HEK293 (cell line): Measurements from ENCODE around the gene GPR34.

Experiments
- CTCF ChIA-PET: fragments of 350-600 bp; formaldehyde crosslinking; extraction: SDS; loops from one replicate; lab custom pipeline; 2021; ENCODE audit warnings: antibody characterized with exemption; lab: Yijun Ruan, JAX
- POLR2A ChIA-PET: fragments of 300-600 bp; formaldehyde crosslinking; extraction: SDS; loops from one replicate; lab custom pipeline; 2020; ENCODE audit warnings: antibody characterized with exemption, inconsistent platforms; lab: Yijun Ruan, JAX
- H3K27ac ChIP-seq: fragments of 200-500 bp; sonication (Bioruptor generic); 2 replicates; pipeline ENCODE4 v1.5.1; 2014; ENCODE audit warnings: low read depth, low read length, control low read depth, inconsistent platforms; ENCODE audit errors: extremely low read depth
- H3K36me3 ChIP-seq, 2 experiments: fragments of 200-500 bp in 1 of 2; sonication (Bioruptor generic) in 1 of 2; 1 replicate in 1 of 2; 2 replicates in 1 of 2; pipeline ENCODE4 v1.5.1; 2014 to 2017; ENCODE audit warnings: inconsistent platforms in 2 of 2, low read length in 2 of 2; ENCODE audit not compliant: control insufficient read depth in 2 of 2, insufficient read depth in 1 of 2
- H3K4me1 ChIP-seq: fragments of 200-500 bp; sonication (Bioruptor generic); 2 replicates; pipeline ENCODE4 v1.5.1; 2014; ENCODE audit warnings: mild to moderate bottlenecking, low read length, inconsistent platforms; ENCODE audit not compliant: control insufficient read depth, insufficient read depth
- H3K4me3 ChIP-seq: 2 replicates; pipeline ENCODE4 v1.5.1; 2011; ENCODE audit warnings: low read depth, mild to moderate bottlenecking, control low read depth, low read length, moderate library complexity
- H3K9me3 ChIP-seq: fragments of 200-500 bp; sonication (Bioruptor generic); 2 replicates; pipeline ENCODE4 v1.5.1; 2014; ENCODE audit warnings: low read depth, low read length, inconsistent platforms; ENCODE audit not compliant: control insufficient read depth, insufficient read depth
- BCL11B ChIP-seq: fragments of 450-650 bp; formaldehyde crosslinking; IDR thresholded peaks from 2 replicates; pipeline ENCODE4 v1.5.1; 2016; ENCODE audit warnings: low read depth, missing biosample characterization, missing genetic modification characterization
- BCL6B ChIP-seq: fragments of 450-650 bp; formaldehyde crosslinking; IDR thresholded peaks from 2 replicates; pipeline ENCODE4 v1.5.1; 2017; ENCODE audit warnings: missing biosample characterization, missing genetic modification characterization
- GFI1B ChIP-seq: fragments of 450-650 bp; formaldehyde crosslinking; IDR thresholded peaks from 2 replicates; pipeline ENCODE4 v1.5.1; 2016; ENCODE audit warnings: missing biosample characterization, missing genetic modification characterization
- IKZF3 ChIP-seq: fragments of 450-650 bp; IDR thresholded peaks from 2 replicates; pipeline ENCODE4 v1.5.0; 2018; ENCODE audit warnings: missing biosample characterization, mild to moderate bottlenecking, missing genetic modification characterization, moderate library complexity
- OSR2 ChIP-seq: fragments of 450-650 bp; formaldehyde crosslinking; IDR thresholded peaks from 2 replicates; pipeline ENCODE4 v1.5.1; 2016; ENCODE audit warnings: missing biosample characterization, missing genetic modification characterization
- SETDB1 ChIP-seq: IDR thresholded peaks from one replicate; pipeline ENCODE4 v1.6.1; 2017; ENCODE audit warnings: mild to moderate bottlenecking, low read length, moderate library complexity, mixed read lengths; ENCODE audit not compliant: insufficient read length
- TRIM28 ChIP-seq: IDR thresholded peaks from 2 replicates; pipeline ENCODE4 v1.6.1; 2011; ENCODE audit warnings: low read length, control low read depth, borderline replicate concordance
- YY1 ChIP-seq: fragments of 450-650 bp; formaldehyde crosslinking; IDR thresholded peaks from 2 replicates; pipeline ENCODE4 v1.5.1; 2018; ENCODE audit warnings: missing biosample characterization, missing genetic modification characterization
- ZBTB10 ChIP-seq: fragments of 450-650 bp; formaldehyde crosslinking; IDR thresholded peaks from 2 replicates; pipeline ENCODE4 v1.5.1; 2016; ENCODE audit warnings: missing biosample characterization, missing genetic modification characterization
- ZNF2 ChIP-seq: fragments of 450-650 bp; formaldehyde crosslinking; IDR thresholded peaks from 2 replicates; pipeline ENCODE4 v1.5.1; 2016; ENCODE audit warnings: missing biosample characterization, missing genetic modification characterization
- ZNF202 ChIP-seq: fragments of 450-650 bp; formaldehyde crosslinking; IDR thresholded peaks from 2 replicates; pipeline ENCODE4 v1.5.1; 2016; ENCODE audit warnings: missing biosample characterization, missing genetic modification characterization, borderline replicate concordance
- ZNF248 ChIP-seq: fragments of 450-650 bp; formaldehyde crosslinking; IDR thresholded peaks from 2 replicates; pipeline ENCODE4 v1.5.1; 2017; ENCODE audit warnings: missing biosample characterization, missing genetic modification characterization
- ZNF292 ChIP-seq: fragments of 450-650 bp; formaldehyde crosslinking; IDR thresholded peaks from 2 replicates; pipeline ENCODE4 v1.5.1; 2016; ENCODE audit warnings: low read depth, missing biosample characterization, missing genetic modification characterization, borderline replicate concordance
- ZNF302 ChIP-seq: fragments of 450-650 bp; formaldehyde crosslinking; IDR thresholded peaks from 2 replicates; pipeline ENCODE4 v1.5.1; 2016; ENCODE audit warnings: missing biosample characterization, missing genetic modification characterization, low read depth
- ZNF426 ChIP-seq: fragments of 450-650 bp; formaldehyde crosslinking; IDR thresholded peaks from 2 replicates; pipeline ENCODE4 v1.5.1; 2017; ENCODE audit warnings: missing biosample characterization, missing genetic modification characterization, mild to moderate bottlenecking, inconsistent platforms, moderate library complexity
- ZNF473 ChIP-seq: fragments of 450-650 bp; formaldehyde crosslinking; IDR thresholded peaks from 2 replicates; pipeline ENCODE4 v1.5.1; 2017; ENCODE audit warnings: missing biosample characterization, missing genetic modification characterization
- ZNF518A ChIP-seq: fragments of 450-650 bp; formaldehyde crosslinking; conservative IDR thresholded peaks from 2 replicates; pipeline ENCODE4 v1.5.1; 2016; ENCODE audit warnings: low read depth, missing biosample characterization, missing genetic modification characterization
- ZNF530 ChIP-seq: fragments of 450-650 bp; formaldehyde crosslinking; IDR thresholded peaks from 2 replicates; pipeline ENCODE4 v1.5.1; 2016; ENCODE audit warnings: low read depth, missing biosample characterization, missing genetic modification characterization
- ZNF548 ChIP-seq: fragments of 450-650 bp; formaldehyde crosslinking; IDR thresholded peaks from 2 replicates; pipeline ENCODE4 v1.5.1; 2016; ENCODE audit warnings: missing biosample characterization, missing genetic modification characterization
- ZNF670 ChIP-seq: fragments of 450-650 bp; formaldehyde crosslinking; IDR thresholded peaks from 2 replicates; pipeline ENCODE4 v1.5.1; 2016; ENCODE audit warnings: missing biosample characterization, missing genetic modification characterization, low read depth
- ZNF830 ChIP-seq: fragments of 450-650 bp; IDR thresholded peaks from 2 replicates; pipeline ENCODE4 v1.5.0; 2018; ENCODE audit warnings: missing biosample characterization, missing genetic modification characterization, low read depth, mild to moderate bottlenecking, moderate library complexity
- ZSCAN16 ChIP-seq: fragments of 450-650 bp; formaldehyde crosslinking; IDR thresholded peaks from 2 replicates; pipeline ENCODE4 v1.5.1; 2016; ENCODE audit warnings: missing biosample characterization, missing genetic modification characterization
- ZSCAN5A ChIP-seq: fragments of 450-650 bp; formaldehyde crosslinking; IDR thresholded peaks from 2 replicates; pipeline ENCODE4 v1.5.1; 2016; ENCODE audit warnings: missing biosample characterization, missing genetic modification characterization

GPR34 gene

GRCh38 chrX:41664375-41664901 lies 24.3 kb upstream of the GPR34 start:
- no peak for TF ChIP-seq ZNF292 (tag by site-specific recombination)
- TF ChIP-seq ZBTB10 (tag by site-specific recombination): no peak
- TF ChIP-seq ZNF530 (tag by site-specific recombination): no peak
- no peak for TF ChIP-seq BCL11B
- no peak for TF ChIP-seq YY1
- TF ChIP-seq ZNF2 (tag by site-specific recombination): no peak
- TF ChIP-seq GFI1B: no peak
- TF ChIP-seq SETDB1: no peak
- no peak for TF ChIP-seq ZNF302 (tag by site-specific recombination)
- no peak for TF ChIP-seq ZNF202 (tag by site-specific recombination)
- no peak for TF ChIP-seq ZNF670
- no peak for TF ChIP-seq ZNF473 (tag by site-specific recombination)
- TF ChIP-seq, all 188 proteins: peak for 0
- H3K36me3 ChIP-seq: peaks cover 3 to 10% of the 10 kb centered on the region in 2 experiments; a peak in 2 of 3 replicates
- no peak overlapping the region for H3K27ac ChIP-seq
- H3K4me3 ChIP-seq: no peak overlapping the region
- no peaks in the 10 kb centered on the region for H3K4me1 ChIP-seq
- ChIA-PET POLR2A (no interaction called here), CTCF (no interaction called here)
- no peaks in the 10 kb centered on the region for H3K9me3 ChIP-seq

- ChIA-PET CTCF (no interaction called here), POLR2A (no interaction called here)
- no peak overlapping the region for H3K4me3 ChIP-seq
- H3K9me3 ChIP-seq: no peaks in the 10 kb centered on the region
- TF ChIP-seq ZNF830 (tag by site-specific recombination): no peak
- TF ChIP-seq ZSCAN5A (tag by site-specific recombination): no peak
- no peak for TF ChIP-seq IKZF3 (tag by site-specific recombination)
- H3K27ac ChIP-seq: no peak overlapping the region
- no peaks in the 10 kb centered on the region for H3K4me1 ChIP-seq
- H3K36me3 ChIP-seq: peaks cover 0 to 5% of the 10 kb centered on the region in 2 experiments; a peak in 2 of 3 replicates
These were observed 23.9 kb upstream of the GPR34 start for GRCh38 chrX:41664908-41665307.

- no peak overlapping the region for H3K27ac ChIP-seq
- POLR2A ChIA-PET: no interaction called here
- H3K4me1 ChIP-seq: no peaks in the 10 kb centered on the region
- CTCF ChIA-PET: interaction anchor here (2.3 kb wide), 1 partner anchor 13 kb away, joined by 9 read pairs; no protein-coding TSS in a partner anchor
- no peak overlapping the region for H3K4me3 ChIP-seq
- H3K36me3 ChIP-seq: peaks cover 0 to 5% of the 10 kb centered on the region in 2 experiments; a peak in 1 of 3 replicates
- H3K9me3 ChIP-seq: no peaks in the 10 kb centered on the region
- TF ChIP-seq ZNF548 (no peak), BCL6B (tag by site-specific recombination) (no peak), ZNF518A (tag by site-specific recombination) (no peak), OSR2 (tag by site-specific recombination) (no peak), TRIM28 (no peak), ZNF2 (tag by site-specific recombination) (no peak), ZNF426 (tag by site-specific recombination) (no peak), ZSCAN16 (tag by site-specific recombination) (no peak), ZNF248 (tag by site-specific recombination) (no peak)
These were observed 23.1 kb upstream of the GPR34 start for GRCh38 chrX:41665686-41666085.
